ENCODE measurements around the gene CNIH2. TPM values are rescaled to one million over a fixed set of nuclear protein-coding genes. Genes with fewer than 3 reads are reported as not detected.

CNIH2 gene
- total and polyA plus RNA-seq, 2 donors (not counting 1 experiment from before 2014, with no cell fraction given) = 0.92 to 2.0 TPM

- Mint-ChIP-seq H3K4me1 (peaks cover 25% of the 10 kb centered on the region), H3K9me3 (ENCODE audit: insufficient read depth) (no peaks in the 10 kb centered on the region), H3K27ac (peak overlapping the region; percentile 98), H3K27me3 (no peaks in the 10 kb centered on the region), H3K4me3 (peak overlapping the region; percentile 98)
- H3K9me3 ChIP-seq (ENCODE audit: control extremely low read depth in 1 of 3, control insufficient read depth in 2 of 3, insufficient read depth in 1 of 3, low read length in 2 of 3) = no peaks in the 10 kb centered on the region
- ChIA-PET POLR2A (interaction anchor here (0.9 to 1.2 kb wide), 3 partner anchors 24 to 702 kb away, joined by 3 to 10 read pairs (median 5); no protein-coding TSS in a partner anchor), CTCF (interaction anchor here (1.0 to 1.3 kb wide), 3 partner anchors 53 to 190 kb away, joined by 3 to 5 read pairs (median 3); no protein-coding TSS in a partner anchor)
- H3K36me3 ChIP-seq (replicated peaks in 1 of 2; ENCODE audit: control extremely low read depth in 1 of 2, control insufficient read depth in 1 of 2, extremely low read depth in 1 of 2, insufficient read depth in 2 of 2, low read length in 1 of 2) = peaks cover 0 to 30% of the 10 kb centered on the region in 2 experiments
- H4K20me1 ChIP-seq (ENCODE audit: control insufficient read depth, insufficient read depth, low read length, poor library complexity, severe bottlenecking) = peaks cover 16% of the 10 kb centered on the region
- H3K4me3 ChIP-seq (ENCODE audit: control extremely low read depth in 1 of 5, extremely low read depth in 1 of 5, insufficient read depth in 1 of 5, low read depth in 2 of 5, low read length in 4 of 5) = peak overlapping the region in 4 of 5 experiments; percentile 87 to 99 (median 96)
- DNase-seq (no peak), ATAC-seq (ENCODE audit: low read depth) (no peak)
- H3K27ac ChIP-seq (ENCODE audit: low read length in 2 of 2) = peak overlapping the region; percentile 85
- H3K79me2 ChIP-seq (ENCODE audit: control insufficient read depth, insufficient read depth, low read length) = peaks cover 7% of the 10 kb centered on the region
- no peak for TF ChIP-seq EZH2 (IDR thresholded peaks at IDR 0.05; ENCODE audit: borderline replicate concordance, insufficient read depth, low read depth, low read length, poor library complexity, severe bottlenecking)
- peak; percentile 40 for TF ChIP-seq CTCF (IDR thresholded peaks at IDR 0.05)
- H3K9ac ChIP-seq (ENCODE audit: low read length) = peak overlapping the region; percentile 85
- H3K4me1 ChIP-seq (ENCODE audit: control insufficient read depth in 2 of 2, insufficient read depth in 2 of 2, low read length in 2 of 2) = peaks cover 13 to 18% of the 10 kb centered on the region in 2 donors
- 4% methylated on average over 26 of the region's 28 CpGs for WGBS (ENCODE audit: insufficient coverage)
- peak overlapping the region; percentile 86 for H3K4me2 ChIP-seq (replicated peaks; ENCODE audit: low read depth, low read length, poor library complexity, severe bottlenecking)
- no peaks in the 10 kb centered on the region for H3K27me3 ChIP-seq (replicated peaks in 1 of 4; ENCODE audit: control extremely low read depth in 1 of 4, control insufficient read depth in 3 of 4, insufficient read depth in 4 of 4, low read length in 3 of 4)
- intact Hi-C loops (cut with micrococcal nuclease) = loop anchor here (1.0 kb wide), 1 partner anchor 36 kb away; no protein-coding TSS in a partner anchor
- peak overlapping the region; percentile 87 for H2AFZ ChIP-seq (ENCODE audit: insufficient read depth, low read depth, low read length, poor library complexity, severe bottlenecking)
Observed at GRCh38 chr11:66258473-66258893, 19.5 kb upstream of the CNIH2 start.

GRCh38 chr11:66259225-66259624 is 18.8 kb upstream of the CNIH2 start:
- DNase-seq (no peak), ATAC-seq (ENCODE audit: low read depth) (no peak)
- Mint-ChIP-seq H3K27ac (no peak overlapping the region), H3K4me1 (peaks cover 25% of the 10 kb centered on the region), H3K4me3 (peak overlapping the region; percentile 98), H3K27me3 (no peaks in the 10 kb centered on the region), H3K9me3 (ENCODE audit: insufficient read depth) (no peaks in the 10 kb centered on the region)
- no peak overlapping the region for H3K27ac ChIP-seq (ENCODE audit: low read length in 2 of 2)
- H3K4me3 ChIP-seq (ENCODE audit: control extremely low read depth in 1 of 5, extremely low read depth in 1 of 5, insufficient read depth in 1 of 5, low read depth in 2 of 5, low read length in 4 of 5) = no peak overlapping the region
- H3K4me1 ChIP-seq (ENCODE audit: control insufficient read depth in 2 of 2, insufficient read depth in 2 of 2, low read length in 2 of 2) = peaks cover 13 to 18% of the 10 kb centered on the region in 2 donors
- H3K4me2 ChIP-seq (replicated peaks; ENCODE audit: low read depth, low read length, poor library complexity, severe bottlenecking) = no peak overlapping the region
- WGBS (ENCODE audit: insufficient coverage) = 100% methylated on average over 2 of the region's 2 CpGs
- ChIA-PET POLR2A (interaction anchor here (1.2 kb wide), 1 partner anchor 190 kb away, joined by 3 read pairs; no protein-coding TSS in a partner anchor), CTCF (interaction anchor here (1.0 to 1.3 kb wide), 3 partner anchors 53 to 191 kb away, joined by 3 to 5 read pairs (median 3); no protein-coding TSS in a partner anchor)
- no peaks in the 10 kb centered on the region for H3K27me3 ChIP-seq (replicated peaks in 1 of 4; ENCODE audit: control extremely low read depth in 1 of 4, control insufficient read depth in 3 of 4, insufficient read depth in 4 of 4, low read length in 3 of 4)
- intact Hi-C loops (cut with micrococcal nuclease) = no loop called here
- H3K36me3 ChIP-seq (replicated peaks in 1 of 2; ENCODE audit: control extremely low read depth in 1 of 2, control insufficient read depth in 1 of 2, extremely low read depth in 1 of 2, insufficient read depth in 2 of 2, low read length in 1 of 2) = peaks cover 0 to 34% of the 10 kb centered on the region in 2 experiments
- peaks cover 16% of the 10 kb centered on the region for H4K20me1 ChIP-seq (ENCODE audit: control insufficient read depth, insufficient read depth, low read length, poor library complexity, severe bottlenecking)
- peaks cover 7% of the 10 kb centered on the region for H3K79me2 ChIP-seq (ENCODE audit: control insufficient read depth, insufficient read depth, low read length)
- TF ChIP-seq EZH2 (IDR thresholded peaks at IDR 0.05; ENCODE audit: borderline replicate concordance, insufficient read depth, low read depth, low read length, poor library complexity, severe bottlenecking) (no peak), CTCF (IDR thresholded peaks at IDR 0.05) (no peak)
- H2AFZ ChIP-seq (ENCODE audit: insufficient read depth, low read depth, low read length, poor library complexity, severe bottlenecking) = no peak overlapping the region
- no peaks in the 10 kb centered on the region for H3K9me3 ChIP-seq (ENCODE audit: control extremely low read depth in 1 of 3, control insufficient read depth in 2 of 3, insufficient read depth in 1 of 3, low read length in 2 of 3)
- no peak overlapping the region for H3K9ac ChIP-seq (ENCODE audit: low read length)
